NCI-H82 treated with DMSO at 0.1 percent for 48 hours (cell line): Measurements from ENCODE around the gene OVCH2.

Experiments used
- DNase-seq: peaks from one replicate; lab custom pipeline; 2025; ENCODE audit not compliant: unreplicated experiment; lab: John Stamatoyannopoulos, UW

Gene OVCH2

GRCh38 chr11:7640816-7641215 lies 65.5 kb downstream of the OVCH2 start:
- DNase-seq = no peak

DNA sequence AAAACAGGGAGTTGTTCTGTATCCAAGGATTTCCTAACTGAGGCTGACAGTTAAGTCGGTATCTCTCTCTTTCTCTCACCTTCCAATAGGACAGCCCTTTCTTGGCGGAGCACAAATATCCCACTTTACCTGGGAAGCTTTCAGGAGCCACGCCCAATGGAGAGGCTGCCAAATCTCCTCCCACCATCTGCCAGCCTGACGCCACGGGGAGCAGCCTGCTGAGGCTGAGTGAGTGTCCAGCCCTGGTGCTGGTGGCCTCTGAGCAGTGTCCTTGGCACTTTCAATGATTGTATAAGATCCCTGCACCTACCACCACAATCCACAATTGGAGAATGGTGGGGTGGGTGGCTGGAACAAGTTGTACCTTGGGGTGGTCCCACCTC lies 66.6 kb downstream of the OVCH2 start:
- DNase-seq = no peak
